Parathyroid adenoma (tissue), 2 donors: ENCODE data around the gene CDKN2AIP.
A peak's percentile ranks its signal among the peaks of the same experiment; 100 is the strongest.

ENCODE experiments used
- H2AFZ ChIP-seq: fragments of 300-600 bp; sonication (generic); one replicate; pipeline ENCODE4 v1.7.0; 2017; ENCODE audit warnings: antibody characterized with exemption, mild to moderate bottlenecking
- H3K27ac ChIP-seq: fragments of 300-600 bp; sonication (generic); one replicate; pipeline ENCODE4 v1.7.0; 2017
- H3K27me3 ChIP-seq: fragments of 300-600 bp; sonication (generic); one replicate; pipeline ENCODE4 v1.7.0; 2017; ENCODE audit warnings: low read length; ENCODE audit not compliant: control insufficient read depth, insufficient read depth
- H3K36me3 ChIP-seq: fragments of 300-600 bp; sonication (generic); one replicate; pipeline ENCODE4 v1.7.0; 2017; ENCODE audit warnings: low read length; ENCODE audit not compliant: control insufficient read depth, insufficient read depth
- H3K4me1 ChIP-seq: fragments of 300-600 bp; sonication (generic); one replicate; pipeline ENCODE4 v1.7.0; 2017; ENCODE audit warnings: control low read depth
- H3K4me2 ChIP-seq: fragments of 300-600 bp; sonication (generic); one replicate; pipeline ENCODE4 v1.7.0; 2017; ENCODE audit warnings: low read length
- H3K4me3 ChIP-seq: fragments of 300-600 bp; sonication (generic); one replicate; pipeline ENCODE4 v1.7.0; 2017; ENCODE audit warnings: low read depth, low read length
- H3K79me2 ChIP-seq: fragments of 300-600 bp; sonication (generic); one replicate; pipeline ENCODE4 v1.7.0; 2017; ENCODE audit warnings: control low read depth
- H3K9ac ChIP-seq: fragments of 300-600 bp; sonication (generic); one replicate; pipeline ENCODE4 v1.7.0; 2017; ENCODE audit warnings: mild to moderate bottlenecking
- H3K9me3 ChIP-seq: fragments of 300-600 bp; sonication (generic); one replicate; pipeline ENCODE4 v1.7.0; 2017; ENCODE audit warnings: low read length; ENCODE audit not compliant: control insufficient read depth
- TF ChIP-seq, protein P1 (sequence below): fragments of 300-600 bp; sonication (generic); IDR thresholded peaks from one replicate; pipeline ENCODE4 v1.7.0; 2017; ENCODE audit warnings: antibody characterized with exemption, mild to moderate bottlenecking
- donor health status: primary hyperparathyroidism.

The CDKN2AIP gene

DNA sequence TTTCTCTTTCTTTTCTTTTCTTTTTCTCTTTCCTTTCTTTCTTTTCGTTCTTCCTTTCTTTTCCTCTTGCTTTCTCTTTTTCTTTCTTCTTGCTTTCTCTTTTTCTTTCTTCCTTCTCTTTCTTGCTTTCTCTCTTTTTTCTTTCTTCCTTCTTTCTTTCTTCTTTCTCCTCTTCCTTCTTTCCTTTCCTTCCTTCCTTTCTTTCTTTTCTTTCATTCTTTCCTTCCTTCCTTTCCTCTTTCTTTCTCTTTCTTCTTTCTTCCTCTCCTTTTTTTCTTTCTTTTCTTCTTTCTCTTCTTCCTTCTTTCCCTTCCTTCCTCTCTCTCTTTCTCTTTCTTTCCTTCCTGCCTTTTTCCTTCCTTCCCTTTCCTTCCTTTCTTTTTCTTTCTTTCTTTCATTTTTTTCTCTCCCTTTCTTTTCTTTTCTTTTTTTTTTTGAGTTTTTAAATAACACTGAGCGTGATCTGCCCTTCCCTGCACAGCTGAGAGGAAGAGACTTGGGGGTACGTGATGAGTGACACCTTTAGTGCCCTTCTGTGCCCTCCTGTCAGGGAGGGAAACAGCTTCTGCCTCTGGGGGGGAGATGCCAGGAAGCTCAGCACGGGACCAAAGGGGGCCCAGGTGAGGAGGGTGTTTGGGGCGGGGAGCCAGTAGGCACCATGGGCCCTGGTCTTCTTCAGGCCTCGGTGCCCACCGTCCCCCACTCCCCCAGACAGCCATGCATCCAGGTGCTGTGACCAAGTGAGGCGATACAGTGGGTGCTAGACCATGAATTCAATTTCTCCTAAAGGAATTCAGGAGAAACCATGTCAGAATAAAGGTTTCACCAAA lies 36.6 kb upstream of the CDKN2AIP start:
- peak overlapping the region; percentile 63 for H3K4me3 ChIP-seq

DNA sequence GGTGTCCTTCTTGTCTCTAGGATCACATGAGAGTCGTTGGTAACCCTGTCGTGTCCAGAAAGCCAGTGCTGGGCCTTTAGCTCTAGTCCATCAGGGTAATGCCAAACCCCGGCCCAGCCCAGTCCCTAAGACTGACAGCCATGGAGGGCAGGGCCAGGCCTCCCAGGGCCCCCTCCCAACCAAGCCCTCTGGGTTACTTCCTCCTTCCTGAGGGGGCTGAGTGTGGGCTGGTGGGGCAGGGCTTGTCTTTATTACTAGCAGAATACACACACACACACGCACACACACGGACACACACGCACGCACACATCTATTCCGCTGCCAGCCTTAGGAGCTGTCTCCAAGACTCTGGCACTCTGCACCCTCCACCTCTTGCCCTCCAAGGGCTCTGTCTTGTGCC lies 35.6 kb upstream of the CDKN2AIP start:
- H3K36me3 ChIP-seq, result no peaks in the 10 kb centered on the region
- H2AFZ ChIP-seq, result no peak overlapping the region
- no peak overlapping the region for H3K27ac ChIP-seq

More for the DNA sequence above, 36.6 kb upstream of the CDKN2AIP start:
- H3K9ac ChIP-seq, result no peak overlapping the region
- no peaks in the 10 kb centered on the region for H3K79me2 ChIP-seq
- TF ChIP-seq, protein P1, sequence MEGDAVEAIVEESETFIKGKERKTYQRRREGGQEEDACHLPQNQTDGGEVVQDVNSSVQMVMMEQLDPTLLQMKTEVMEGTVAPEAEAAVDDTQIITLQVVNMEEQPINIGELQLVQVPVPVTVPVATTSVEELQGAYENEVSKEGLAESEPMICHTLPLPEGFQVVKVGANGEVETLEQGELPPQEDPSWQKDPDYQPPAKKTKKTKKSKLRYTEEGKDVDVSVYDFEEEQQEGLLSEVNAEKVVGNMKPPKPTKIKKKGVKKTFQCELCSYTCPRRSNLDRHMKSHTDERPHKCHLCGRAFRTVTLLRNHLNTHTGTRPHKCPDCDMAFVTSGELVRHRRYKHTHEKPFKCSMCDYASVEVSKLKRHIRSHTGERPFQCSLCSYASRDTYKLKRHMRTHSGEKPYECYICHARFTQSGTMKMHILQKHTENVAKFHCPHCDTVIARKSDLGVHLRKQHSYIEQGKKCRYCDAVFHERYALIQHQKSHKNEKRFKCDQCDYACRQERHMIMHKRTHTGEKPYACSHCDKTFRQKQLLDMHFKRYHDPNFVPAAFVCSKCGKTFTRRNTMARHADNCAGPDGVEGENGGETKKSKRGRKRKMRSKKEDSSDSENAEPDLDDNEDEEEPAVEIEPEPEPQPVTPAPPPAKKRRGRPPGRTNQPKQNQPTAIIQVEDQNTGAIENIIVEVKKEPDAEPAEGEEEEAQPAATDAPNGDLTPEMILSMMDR, result no peak
- no peaks in the 10 kb centered on the region for H3K36me3 ChIP-seq
- H3K4me1 ChIP-seq, result no peaks in the 10 kb centered on the region
- H3K27ac ChIP-seq, result peak overlapping the region; percentile 47
- H3K27me3 ChIP-seq, result no peaks in the 10 kb centered on the region
- peak overlapping the region; percentile 86 for H2AFZ ChIP-seq
- peak overlapping the region; percentile 96 for H3K4me2 ChIP-seq
- H3K9me3 ChIP-seq, result no peaks in the 10 kb centered on the region

DNA sequence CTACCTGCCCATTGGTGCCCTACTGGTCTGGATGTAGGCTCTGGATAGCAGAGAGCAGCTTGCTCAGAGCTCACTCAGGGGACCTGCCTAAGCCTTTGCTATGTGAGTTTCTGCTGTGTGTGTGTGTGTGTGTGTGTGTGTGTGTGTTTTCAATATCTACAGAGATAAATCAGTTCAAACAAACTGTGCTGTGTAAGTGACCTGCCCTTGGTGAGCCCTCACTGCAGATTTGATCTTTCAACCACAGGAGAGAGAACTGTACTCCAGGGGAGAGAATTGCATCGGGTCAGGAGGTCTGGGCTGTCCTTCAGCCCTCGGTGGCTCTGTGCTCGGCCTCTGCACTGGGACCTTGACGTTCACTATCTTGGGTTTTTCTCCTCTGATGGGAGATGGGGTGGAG lies 35.0 kb upstream of the CDKN2AIP start:
- H3K27ac ChIP-seq, result no peak overlapping the region
- no peak overlapping the region for H2AFZ ChIP-seq
- no peaks in the 10 kb centered on the region for H3K79me2 ChIP-seq
- H3K27me3 ChIP-seq, result no peaks in the 10 kb centered on the region
- no peak overlapping the region for H3K4me2 ChIP-seq
- H3K9me3 ChIP-seq, result no peaks in the 10 kb centered on the region
- H3K9ac ChIP-seq, result no peak overlapping the region
- H3K4me3 ChIP-seq, result no peak overlapping the region
- TF ChIP-seq, protein P1, result no peak
- H3K36me3 ChIP-seq, result no peaks in the 10 kb centered on the region
- H3K4me1 ChIP-seq, result no peaks in the 10 kb centered on the region

More for the DNA sequence above, 35.6 kb upstream of the CDKN2AIP start:
- TF ChIP-seq, protein P1, result no peak
- Histone ChIP-seq H3K4me2 (no peak overlapping the region), H3K79me2 (no peaks in the 10 kb centered on the region), H3K9me3 (no peaks in the 10 kb centered on the region), H3K9ac (no peak overlapping the region), H3K4me3 (no peak overlapping the region), H3K4me1 (no peaks in the 10 kb centered on the region), H3K27me3 (no peaks in the 10 kb centered on the region)

- Histone ChIP-seq H3K9me3 (no peaks in the 10 kb centered on the region), H3K79me2 (no peaks in the 10 kb centered on the region), H3K4me2 (no peak overlapping the region), H3K27me3 (no peaks in the 10 kb centered on the region), H2AFZ (no peak overlapping the region), H3K4me3 (no peak overlapping the region), H3K4me1 (no peaks in the 10 kb centered on the region), H3K27ac (no peak overlapping the region), H3K9ac (no peak overlapping the region), H3K36me3 (no peaks in the 10 kb centered on the region)
- TF ChIP-seq, protein P1, result no peak
Observed at GRCh38 chr4:183409934-183410333, 34.5 kb upstream of the CDKN2AIP start.
